ENCODE results near the gene CAPS. TPM values are rescaled to one million over a fixed set of nuclear protein-coding genes. Genes with fewer than 3 reads are reported as not detected.
"Not testable (repeated sequence)": the region's sequence is repeated elsewhere in the genome, so short reads cannot be mapped to it uniquely, and the experiment has no call there.

The CAPS gene
- 10 to 100 TPM in 1 of 2 experiments, 1 to 10 TPM in 1; 7.3 to 11.7 TPM for total RNA-seq

DNA sequence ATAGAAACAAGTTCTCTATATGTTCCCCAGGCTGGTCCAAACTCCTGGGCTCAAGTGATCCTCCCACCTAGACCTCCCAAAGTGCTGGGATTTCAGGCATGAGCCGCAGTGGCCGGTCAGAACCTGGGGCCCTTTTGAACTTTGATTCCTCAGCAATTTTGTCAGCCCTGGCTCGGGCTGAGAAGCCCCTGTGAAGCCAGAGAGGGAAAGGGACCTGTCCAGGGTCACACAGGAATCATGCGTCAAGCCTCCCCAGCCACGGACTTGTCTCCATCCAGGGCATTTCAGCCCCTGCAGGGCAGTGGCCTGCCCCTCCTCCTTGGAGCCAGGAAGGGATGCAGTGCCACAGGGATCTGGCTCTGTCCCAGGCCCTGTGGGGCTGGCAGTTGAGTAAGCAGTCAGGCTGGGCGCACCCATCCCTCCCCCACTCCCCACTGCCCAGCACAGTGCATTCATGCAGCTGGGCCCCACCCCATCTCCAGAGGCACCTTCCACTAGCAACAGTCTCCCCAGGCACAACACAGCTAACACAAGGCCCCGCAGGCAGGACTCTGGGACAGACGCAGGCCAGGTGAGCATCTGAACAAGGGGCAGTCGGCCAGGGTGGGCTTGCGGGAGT lies at the start of gene CAPS:
Gene CAPS (plus strand): TSS at position 516 of the 619 bp plus-strand sequence. CDS start 153 bp downstream, outside the sequence.
- Mint-ChIP-seq H3K27me3 (no peaks in the 10 kb centered on the region), H3K4me1 (no peaks in the 10 kb centered on the region), H3K36me3 (peaks cover 3% of the 10 kb centered on the region), H3K9me3 (ENCODE audit: low read depth) (no peaks in the 10 kb centered on the region), H3K27ac (no peak within 1 kb of the TSS), H3K4me3 (no peak within 1 kb of the TSS)
- DNase-seq (no peak), ATAC-seq (no peak)
- CTCF ChIA-PET = no interaction called here

DNA sequence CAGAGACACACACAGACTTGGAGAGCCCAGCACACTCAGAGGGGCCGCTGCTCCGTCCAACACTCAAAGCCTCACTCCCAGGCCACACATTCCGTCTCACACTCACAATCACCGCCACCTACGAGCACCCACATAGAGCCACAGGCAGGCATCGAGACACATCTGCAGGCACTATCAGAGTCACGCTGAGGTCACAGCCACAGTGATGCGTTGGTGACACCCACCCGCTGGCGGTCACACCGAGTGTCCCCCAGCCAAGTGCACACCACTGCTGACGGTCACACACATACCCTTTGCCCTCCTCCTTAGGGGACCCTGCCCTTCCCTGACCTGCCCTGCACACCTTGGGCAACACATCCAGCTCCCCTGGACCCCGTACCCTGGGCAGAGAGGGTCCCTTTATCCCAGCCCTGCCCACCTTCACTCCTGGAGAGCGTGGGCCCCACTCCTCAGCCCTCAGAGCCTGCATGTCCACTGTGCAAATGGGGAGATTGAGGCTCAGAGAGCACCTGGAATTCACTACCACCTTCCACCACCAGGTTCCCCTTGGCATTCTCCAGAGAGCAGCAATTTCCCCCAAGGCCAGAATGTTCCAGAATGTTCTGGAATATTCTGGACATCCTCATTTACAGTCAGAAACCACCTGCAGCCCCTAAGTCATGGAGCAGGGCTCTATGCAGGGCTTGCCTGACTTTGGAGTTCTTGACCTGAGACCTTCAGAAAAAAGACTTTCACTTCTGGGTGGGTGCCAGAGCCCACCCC lies 49.1 kb upstream of the CAPS start:
- H3K36me3 Mint-ChIP-seq = no peaks in the 10 kb centered on the region

DNA sequence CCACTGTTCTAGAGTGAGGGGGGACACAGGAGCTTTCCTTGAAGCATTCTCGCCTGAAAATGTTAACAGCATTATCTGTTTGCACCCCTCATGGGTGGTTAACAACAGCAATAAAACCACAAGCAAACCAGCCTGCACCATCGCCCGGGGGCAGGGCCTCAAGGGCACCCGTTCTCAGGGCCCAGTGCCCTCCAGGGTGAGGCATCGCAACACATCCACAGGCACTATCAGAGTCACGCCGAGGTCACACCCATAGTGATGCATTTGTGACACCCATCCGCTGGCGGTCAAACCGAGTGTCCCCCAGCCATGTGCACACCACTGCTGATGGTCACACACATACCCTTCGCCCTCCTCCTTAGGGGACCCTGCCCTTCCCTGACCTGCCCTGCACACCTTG lies 48.3 kb upstream of the CAPS start:
- no peak overlapping the region for H3K4me3 Mint-ChIP-seq
- ATAC-seq (no peak), DNase-seq (no peak)
- H3K36me3 Mint-ChIP-seq = no peaks in the 10 kb centered on the region
- H3K27me3 Mint-ChIP-seq = no peaks in the 10 kb centered on the region
- H3K4me1 Mint-ChIP-seq = no peaks in the 10 kb centered on the region
- CTCF ChIA-PET = no interaction called here
- H3K9me3 Mint-ChIP-seq (ENCODE audit: low read depth) = no peaks in the 10 kb centered on the region
- H3K27ac Mint-ChIP-seq = no peak overlapping the region

More for the DNA sequence above, 49.1 kb upstream of the CAPS start:
- ATAC-seq (no peak), DNase-seq (no peak)
- Mint-ChIP-seq H3K27ac (no peak overlapping the region), H3K9me3 (ENCODE audit: low read depth) (no peaks in the 10 kb centered on the region), H3K27me3 (no peaks in the 10 kb centered on the region), H3K4me3 (no peak overlapping the region), H3K4me1 (no peaks in the 10 kb centered on the region)
- CTCF ChIA-PET = no interaction called here

DNA sequence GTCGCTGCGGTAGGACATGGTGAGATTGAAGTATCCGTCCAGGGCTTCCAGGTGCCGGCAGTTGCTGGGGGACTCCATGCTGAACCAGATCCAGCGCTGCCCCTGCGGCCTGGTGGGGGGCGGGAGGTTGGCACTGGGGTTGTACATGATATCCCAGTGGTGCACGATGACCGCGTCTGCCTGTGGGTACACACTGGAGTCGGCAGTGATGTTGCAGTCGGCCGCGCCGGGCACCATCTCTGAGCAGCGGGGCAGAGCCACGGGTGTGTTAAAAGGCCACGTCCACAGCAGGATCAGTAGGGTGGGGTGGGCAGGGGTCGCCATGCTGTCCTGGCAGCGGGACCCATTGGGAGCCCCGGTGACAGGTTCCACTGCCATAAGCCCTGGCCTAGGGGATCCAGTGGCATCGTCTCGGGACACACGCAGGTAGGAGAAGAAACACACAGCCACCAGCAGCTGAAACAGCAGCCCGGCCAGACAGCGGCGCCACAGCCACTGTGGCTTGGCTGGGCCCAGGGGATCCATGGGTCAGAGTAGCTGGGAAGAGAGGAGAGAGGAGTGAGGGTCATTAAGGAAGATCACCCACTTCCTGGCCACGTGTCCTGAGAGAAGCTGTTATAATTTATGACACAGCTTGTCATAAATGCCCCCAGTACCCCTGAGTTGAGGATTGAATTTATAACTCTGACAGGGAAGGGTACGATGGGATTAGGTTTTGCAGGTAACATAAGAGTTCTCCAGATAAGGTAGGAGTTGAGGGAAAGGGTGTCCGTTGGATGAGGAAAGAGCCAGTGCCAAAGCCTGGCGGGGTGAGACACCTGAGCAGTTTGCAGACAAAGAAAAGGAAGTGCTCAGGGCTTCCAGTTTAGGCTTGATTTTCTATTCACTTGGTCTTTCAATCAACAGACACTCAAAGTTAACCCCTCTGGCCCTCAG lies 46.6 kb upstream of the CAPS start:
- Mint-ChIP-seq H3K4me3 (no peak overlapping the region), H3K4me1 (no peaks in the 10 kb centered on the region), H3K36me3 (no peaks in the 10 kb centered on the region), H3K27ac (no peak overlapping the region), H3K27me3 (no peaks in the 10 kb centered on the region), H3K9me3 (ENCODE audit: low read depth) (no peaks in the 10 kb centered on the region)
- CTCF ChIA-PET = no interaction called here
- DNase-seq = no peak
- ATAC-seq = no peak

DNA sequence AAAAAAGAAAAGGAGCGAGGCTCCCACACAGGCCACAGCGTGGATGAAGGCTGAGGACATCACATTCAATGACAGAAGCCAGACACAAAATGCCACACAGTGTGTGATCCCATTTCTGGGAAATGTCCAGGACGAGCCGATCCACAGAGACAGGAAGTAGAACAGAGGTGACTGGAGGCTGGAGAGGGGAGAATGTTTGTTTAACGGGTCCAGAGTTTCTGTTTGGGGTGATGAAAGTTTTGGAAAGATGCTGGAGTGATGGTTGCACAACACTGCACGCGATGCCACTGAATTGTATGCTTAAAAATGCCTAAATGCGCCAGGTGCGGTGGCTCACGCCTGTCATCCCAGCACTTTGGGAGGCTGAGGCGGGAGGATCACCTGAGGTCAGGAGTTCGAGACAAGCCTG lies 43.1 kb upstream of the CAPS start:
- H3K9me3 Mint-ChIP-seq (ENCODE audit: low read depth) = no peaks in the 10 kb centered on the region
- H3K27me3 Mint-ChIP-seq = no peaks in the 10 kb centered on the region
- no peaks in the 10 kb centered on the region for H3K36me3 Mint-ChIP-seq
- no peaks in the 10 kb centered on the region for H3K4me1 Mint-ChIP-seq
- no peak overlapping the region for H3K27ac Mint-ChIP-seq
- CTCF ChIA-PET = no interaction called here
- DNase-seq (no peak), ATAC-seq (no peak)
- no peak overlapping the region for H3K4me3 Mint-ChIP-seq

DNA sequence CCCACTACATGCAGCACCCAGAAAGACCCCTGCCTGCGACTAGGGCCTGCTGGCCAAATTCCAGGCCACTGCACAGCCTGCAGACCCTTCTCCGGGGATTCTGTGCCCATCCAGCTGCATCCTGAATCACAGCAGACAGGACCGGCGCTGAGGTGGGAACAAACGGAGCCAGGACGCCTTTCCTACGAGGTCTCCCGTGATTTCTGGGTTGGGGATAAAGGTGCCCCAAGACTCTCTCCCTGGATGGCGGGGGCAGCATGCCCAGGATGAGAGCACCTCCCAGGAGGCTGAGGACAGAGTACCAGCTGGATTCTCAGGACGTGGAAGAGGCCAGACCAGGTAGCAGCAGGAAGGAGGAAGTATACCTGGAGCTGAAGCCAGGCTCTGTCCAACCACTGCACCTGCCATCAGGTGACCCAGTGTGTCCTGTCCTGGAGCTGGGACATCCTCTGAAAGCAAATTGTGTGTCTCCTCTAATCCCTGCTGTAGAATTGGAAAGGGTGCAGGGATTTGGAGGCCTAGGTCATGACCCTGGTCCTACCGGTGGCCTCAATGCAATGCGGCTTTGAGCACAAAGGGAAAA lies 40.3 kb upstream of the CAPS start:
- ATAC-seq (no peak), DNase-seq (no peak)
- no peak overlapping the region for H3K27ac Mint-ChIP-seq
- CTCF ChIA-PET = no interaction called here
- H3K36me3 Mint-ChIP-seq = no peaks in the 10 kb centered on the region
- H3K4me3 Mint-ChIP-seq = no peak overlapping the region
- H3K27me3 Mint-ChIP-seq = no peaks in the 10 kb centered on the region
- no peaks in the 10 kb centered on the region for H3K9me3 Mint-ChIP-seq (ENCODE audit: low read depth)
- no peaks in the 10 kb centered on the region for H3K4me1 Mint-ChIP-seq

DNA sequence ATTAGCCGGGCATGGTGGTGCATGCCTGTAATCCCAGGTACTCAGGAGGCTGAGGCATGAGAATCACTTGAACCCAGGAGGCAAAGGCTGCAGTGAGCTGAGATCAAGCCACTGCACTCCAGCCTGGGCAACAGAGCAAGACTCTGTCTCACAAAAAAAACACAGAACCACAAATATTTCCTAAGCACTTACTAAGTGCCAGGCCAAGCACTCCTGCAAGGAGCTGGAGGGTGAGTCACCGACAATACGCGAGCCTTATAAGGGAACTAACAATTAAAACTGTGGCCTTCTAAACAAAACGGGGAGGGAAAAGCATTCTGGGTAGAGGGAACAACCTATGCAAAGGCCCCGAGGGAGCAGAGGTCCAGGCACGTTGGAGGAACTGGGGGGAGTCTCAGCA lies 39.6 kb upstream of the CAPS start:
- H3K36me3 Mint-ChIP-seq; H3K4me3 Mint-ChIP-seq; H3K4me1 Mint-ChIP-seq; H3K27ac Mint-ChIP-seq; ATAC-seq; H3K9me3 Mint-ChIP-seq (ENCODE audit: low read depth); CTCF ChIA-PET; H3K27me3 Mint-ChIP-seq; DNase-seq: not testable (repeated sequence)

DNA sequence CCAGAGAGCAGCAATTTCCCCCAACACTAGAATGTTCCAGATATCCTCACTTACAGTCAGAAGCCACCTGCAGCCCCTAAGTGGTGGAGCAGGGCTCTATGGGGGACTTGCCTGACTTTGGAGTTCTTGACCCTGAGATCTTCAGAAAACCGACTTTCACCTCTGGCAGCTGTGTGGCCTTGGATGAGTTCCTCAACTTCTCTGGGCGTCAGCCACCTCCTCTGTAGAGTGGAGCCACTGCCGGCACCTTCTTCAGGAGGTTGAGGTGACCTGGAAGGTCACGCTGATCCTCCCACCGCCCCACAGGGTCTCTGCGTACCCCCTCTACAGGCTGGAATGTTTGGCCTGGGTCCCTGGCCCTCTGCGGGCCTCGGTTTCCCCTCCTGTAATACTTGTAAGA lies 36.6 kb upstream of the CAPS start:
- H3K36me3 Mint-ChIP-seq = no peaks in the 10 kb centered on the region
- ATAC-seq = no peak
- peaks cover 7% of the 10 kb centered on the region for H3K27me3 Mint-ChIP-seq
- no peak overlapping the region for H3K4me3 Mint-ChIP-seq
- no peaks in the 10 kb centered on the region for H3K4me1 Mint-ChIP-seq
- CTCF ChIA-PET = no interaction called here
- H3K27ac Mint-ChIP-seq = no peak overlapping the region
- H3K9me3 Mint-ChIP-seq (ENCODE audit: low read depth) = no peaks in the 10 kb centered on the region
- DNase-seq = no peak

DNA sequence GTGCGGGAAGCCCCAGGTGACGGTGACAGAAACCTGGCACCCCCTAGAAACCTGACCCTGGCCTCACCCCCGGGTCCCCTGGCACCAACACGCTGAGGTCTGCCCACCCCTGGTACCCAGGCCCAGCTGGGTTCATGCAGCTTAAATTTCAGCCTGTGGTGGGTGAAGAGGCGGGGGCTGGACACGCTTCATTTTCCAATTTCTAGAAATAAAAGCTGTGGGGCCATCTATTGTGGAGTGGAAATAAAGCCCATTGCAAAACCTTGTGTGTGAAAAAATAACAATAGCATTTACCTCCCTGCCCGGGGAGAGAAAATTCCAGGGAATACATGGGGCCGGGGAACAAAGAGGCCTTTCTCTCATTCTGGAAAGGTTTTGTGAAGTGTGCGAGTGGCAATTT lies 36.2 kb upstream of the CAPS start:
- CTCF ChIA-PET = no interaction called here
- DNase-seq (no peak), ATAC-seq (no peak)
- peaks cover 9% of the 10 kb centered on the region for H3K27me3 Mint-ChIP-seq
- no peaks in the 10 kb centered on the region for H3K9me3 Mint-ChIP-seq (ENCODE audit: low read depth)
- no peaks in the 10 kb centered on the region for H3K36me3 Mint-ChIP-seq
- H3K4me1 Mint-ChIP-seq = no peaks in the 10 kb centered on the region
- no peak overlapping the region for H3K27ac Mint-ChIP-seq
- no peak overlapping the region for H3K4me3 Mint-ChIP-seq

DNA sequence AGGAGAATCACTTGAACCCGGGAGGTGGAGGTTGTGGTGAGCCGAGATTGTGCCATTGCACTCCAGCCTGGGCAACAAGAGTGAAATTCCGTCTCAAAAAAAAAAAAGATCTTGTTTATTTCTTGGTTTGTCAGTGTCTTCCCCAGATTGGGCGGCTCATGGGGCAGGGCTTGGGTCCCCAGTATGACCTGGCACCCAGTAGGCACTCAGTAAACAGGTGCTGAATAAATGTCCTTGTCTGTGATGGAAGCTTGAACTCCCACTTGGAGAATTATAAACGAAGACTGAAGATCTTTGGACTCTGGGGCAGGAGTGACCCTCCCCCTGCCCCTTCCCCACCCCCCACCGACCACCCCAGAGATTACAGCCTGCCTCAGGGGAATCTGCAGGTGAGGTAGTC lies 33.9 kb upstream of the CAPS start:
- DNase-seq = no peak
- no peaks in the 10 kb centered on the region for H3K4me1 Mint-ChIP-seq
- peaks cover 12% of the 10 kb centered on the region for H3K27me3 Mint-ChIP-seq
- no peaks in the 10 kb centered on the region for H3K9me3 Mint-ChIP-seq (ENCODE audit: low read depth)
- no peaks in the 10 kb centered on the region for H3K36me3 Mint-ChIP-seq
- no peak overlapping the region for H3K4me3 Mint-ChIP-seq
- no peak overlapping the region for H3K27ac Mint-ChIP-seq
- CTCF ChIA-PET = no interaction called here
- ATAC-seq = no peak

DNA sequence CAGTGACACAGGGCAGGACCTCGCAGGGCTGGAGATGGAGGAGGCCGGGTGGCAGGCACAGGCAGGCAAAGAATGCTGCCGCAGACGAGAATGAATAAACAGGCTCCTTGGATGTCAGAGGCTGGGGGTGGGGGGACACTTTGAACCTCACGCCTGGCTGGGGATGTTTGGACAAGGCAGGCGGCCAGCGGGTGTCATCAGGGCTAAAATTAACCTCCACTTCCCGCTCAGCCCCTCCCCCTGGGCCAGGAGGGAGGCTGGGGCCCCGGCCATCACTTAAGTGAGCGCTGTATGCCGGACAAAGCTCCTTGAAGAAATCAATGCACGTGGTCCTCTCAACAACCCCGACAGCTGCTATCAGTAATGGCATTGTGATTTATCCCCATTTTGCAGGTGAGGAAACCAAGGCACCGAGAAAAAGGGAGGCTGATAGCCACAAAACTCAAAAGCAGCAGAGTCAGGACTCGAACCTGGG lies 33.4 kb upstream of the CAPS start:
- Mint-ChIP-seq H3K9me3 (ENCODE audit: low read depth) (no peaks in the 10 kb centered on the region), H3K27ac (no peak overlapping the region), H3K4me1 (no peaks in the 10 kb centered on the region), H3K27me3 (peaks cover 12% of the 10 kb centered on the region), H3K4me3 (no peak overlapping the region), H3K36me3 (no peaks in the 10 kb centered on the region)
- DNase-seq = no peak
- CTCF ChIA-PET = no interaction called here
- no peak for ATAC-seq

DNA sequence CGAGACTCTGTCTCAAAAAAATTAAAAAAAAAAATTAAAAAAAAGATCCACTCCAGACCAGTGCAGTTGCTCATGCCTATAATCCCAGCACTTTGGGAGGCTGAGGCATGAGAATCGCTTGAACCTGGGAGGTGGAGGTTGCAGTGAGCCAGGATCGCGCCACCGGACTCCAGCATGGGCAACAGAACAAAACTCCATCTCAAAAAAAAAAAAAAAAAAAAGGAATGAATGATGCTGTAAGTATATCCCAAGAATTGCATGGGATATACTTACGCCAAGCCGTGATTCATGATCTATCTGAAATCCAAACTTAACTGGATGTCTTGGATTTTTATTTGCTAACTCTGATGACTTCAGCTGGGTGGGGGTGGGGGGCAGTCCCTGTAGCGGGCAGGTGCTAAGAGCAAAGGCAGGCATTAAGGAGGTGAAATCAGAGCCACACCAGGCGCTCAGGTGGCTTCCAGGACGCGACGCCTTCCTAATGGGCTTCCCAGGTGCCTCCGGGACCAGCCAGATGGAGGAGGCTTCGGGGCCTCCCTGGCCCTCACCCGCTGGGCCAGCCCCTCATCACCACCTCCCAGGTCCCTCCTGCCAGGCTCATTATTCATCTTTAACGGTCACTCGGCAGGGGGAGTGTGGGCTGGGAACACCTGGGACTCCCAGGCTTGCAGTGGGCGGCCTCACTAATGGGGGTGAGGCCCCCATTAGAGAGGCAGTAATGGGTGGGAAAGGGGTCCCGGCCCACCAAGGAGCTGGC lies 32.3 kb upstream of the CAPS start:
- Mint-ChIP-seq H3K4me3 (no peak overlapping the region), H3K27ac (no peak overlapping the region), H3K9me3 (ENCODE audit: low read depth) (no peaks in the 10 kb centered on the region), H3K4me1 (no peaks in the 10 kb centered on the region), H3K27me3 (peaks cover 12% of the 10 kb centered on the region), H3K36me3 (no peaks in the 10 kb centered on the region)
- ATAC-seq (no peak), DNase-seq (no peak)
- CTCF ChIA-PET = no interaction called here
